K562 (cell line): ENCODE measurements around the gene PRCP. TPM values are rescaled to one million over a fixed set of nuclear protein-coding genes. Genes with fewer than 3 reads are reported as not detected.
A peak's percentile ranks its signal among the peaks of the same experiment; 100 is the strongest.

Source experiments
- ARNT ChIP-seq, 2 experiments: fragments of 450-650 bp; IDR thresholded peaks; 2 replicates each; pipeline ENCODE4 v1.6.1; 2016; ENCODE audit warnings: mild to moderate bottlenecking in 1 of 2
- CCAR2 ChIP-seq: fragments of 200-400 bp; formaldehyde crosslinking; IDR thresholded peaks from 2 replicates; pipeline ENCODE4 v1.6.1; 2017; ENCODE audit warnings: mild to moderate bottlenecking, low read depth, low read length
- CREBBP ChIP-seq: IDR thresholded peaks from one replicate; pipeline ENCODE4 v1.6.1; 2012; ENCODE audit warnings: low read depth, mild to moderate bottlenecking, control low read depth, inconsistent platforms, low read length
- FOS ChIP-seq: IDR thresholded peaks from 3 replicates; pipeline ENCODE4 v1.6.1; 2011; ENCODE audit not compliant: insufficient read length; ENCODE audit errors: extremely low read depth
- GABPA ChIP-seq: fragments of 200-800 bp; sonication (Bioruptor generic); conservative IDR thresholded peaks from 2 replicates; pipeline ENCODE4 v1.6.1; 2016; ENCODE audit warnings: low read depth, missing genetic modification characterization, missing compliant biosample characterization
- HMGN3 ChIP-seq: IDR thresholded peaks from 2 replicates; pipeline ENCODE4 v1.6.1; 2011; ENCODE audit warnings: borderline replicate concordance, low read depth, mild to moderate bottlenecking, mixed read lengths, low read length; ENCODE audit not compliant: insufficient read length; ENCODE audit errors: extremely low read depth
- NR2F6 ChIP-seq: fragments of 450-650 bp; formaldehyde crosslinking; IDR thresholded peaks from 2 replicates; pipeline ENCODE4 v1.4.0; 2020; ENCODE audit warnings: mild to moderate bottlenecking
- POU5F1 ChIP-seq: fragments of 150-350 bp; IDR thresholded peaks from 2 replicates; pipeline ENCODE4 v1.6.1; 2014; ENCODE audit warnings: borderline replicate concordance, low read length, low read depth, mild to moderate bottlenecking; ENCODE audit not compliant: partially characterized antibody
- RAD51 ChIP-seq: fragments of 450-650 bp; IDR thresholded peaks from 2 replicates; pipeline ENCODE4 v1.7.1; 2016; ENCODE audit warnings: low read depth, mild to moderate bottlenecking, borderline replicate concordance
- RBFOX2 ChIP-seq: fragments of 200-400 bp; formaldehyde crosslinking; IDR thresholded peaks from 2 replicates; pipeline ENCODE4 v1.6.1; 2017; ENCODE audit warnings: low read depth, mild to moderate bottlenecking, low read length, moderate library complexity
- SAFB ChIP-seq: fragments of 200-400 bp; formaldehyde crosslinking; IDR thresholded peaks from 2 replicates; pipeline ENCODE4 v1.6.1; 2017; ENCODE audit warnings: low read depth, low read length, borderline replicate concordance
- TBP ChIP-seq: optimal IDR thresholded peaks from 2 replicates; pipeline ENCODE3; 2011; ENCODE audit warnings: low read depth, low read length, improper control_type of control experiment
- TFAM ChIP-seq: fragments of 250-450 bp; sonication (Bioruptor Pico); conservative IDR thresholded peaks from 2 replicates; pipeline ENCODE4 v1.5.0; 2021; ENCODE audit warnings: mild to moderate bottlenecking, moderate library complexity
- ZNF224 ChIP-seq: sonication (generic); formaldehyde crosslinking; IDR thresholded peaks from 2 replicates; pipeline ENCODE4 v1.8.0; 2022; ENCODE audit warnings: mild to moderate bottlenecking, missing genetic modification reagents
- ZNF766 ChIP-seq: fragments of 200-800 bp; sonication (Bioruptor generic); conservative IDR thresholded peaks from 2 replicates; pipeline ENCODE4 v1.6.1; 2016; ENCODE audit warnings: missing genetic modification characterization, missing compliant biosample characterization
- polyA plus RNA-seq, 8 experiments: library from polyadenylated mRNA; depleted of rRNA in 4 of 8; stranded (reverse) in 5 of 8; unstranded in 3 of 8; fragments of >200 nt; fragmentation: Nextera tagmentation in 2 of 8; fragmentation: Illumina TruSeq in 1 of 8; extraction: Ambion mirVana in 2 of 8; extraction: Trizol in 1 of 8; gene quantifications; 2 replicates each; pipeline versions ENCODE4 v1.2.1 to v1.2.3, GENCODE V29; 2011 to 2014; ENCODE audit warnings: inconsistent platforms in 1 of 8, missing spikeins in 1 of 8
- total RNA-seq, 7 experiments: library from RNA; depleted of rRNA in 6 of 7; stranded (reverse); fragments of >200 nt in 6 of 7; fragmentation: Illumina TruSeq in 2 of 7; extraction: Trizol in 2 of 7; gene quantifications; 2 replicates each; pipeline versions ENCODE4 v1.2.1 to v1.2.3, GENCODE V29; 2011 to 2021; ENCODE audit warnings: low replicate concordance in 1 of 7
- TF ChIP-seq, protein P1 (sequence below): fragments of 200-400 bp; formaldehyde crosslinking; IDR thresholded peaks from 2 replicates; pipeline ENCODE4 v1.6.1; 2017; ENCODE audit warnings: mild to moderate bottlenecking, low read depth, low read length, moderate library complexity
- TF ChIP-seq, protein P2 (sequence below): fragments of 450-650 bp; formaldehyde crosslinking; IDR thresholded peaks from 2 replicates; pipeline ENCODE4 v1.4.0; 2020; ENCODE audit warnings: mild to moderate bottlenecking
- TF ChIP-seq, protein P3 (sequence below): fragments of 450-650 bp; conservative IDR thresholded peaks from 2 replicates; pipeline ENCODE4 v1.6.1; 2016; ENCODE audit warnings: missing genetic modification characterization, low read depth, mild to moderate bottlenecking, missing compliant biosample characterization, moderate library complexity
- TF ChIP-seq, protein P4 (sequence below): fragments of 250-450 bp; sonication (Bioruptor Pico); IDR thresholded peaks from 2 replicates; pipeline ENCODE4 v1.8.0; 2021; ENCODE audit warnings: borderline replicate concordance, mild to moderate bottlenecking, moderate library complexity; ENCODE audit not compliant: poor library complexity, severe bottlenecking
- TF ChIP-seq, protein P5 (sequence below): sonication (generic); formaldehyde crosslinking; IDR thresholded peaks from 2 replicates; pipeline ENCODE4 v1.8.1; 2022; ENCODE audit warnings: missing genetic modification reagents

Gene PRCP
- total and polyA plus RNA-seq, 9 of the 15 experiments (the other 6 are each of a cell fraction or from before 2014, with no cell fraction given) = 9.5 to 43.1 (median 23.2) TPM

DNA sequence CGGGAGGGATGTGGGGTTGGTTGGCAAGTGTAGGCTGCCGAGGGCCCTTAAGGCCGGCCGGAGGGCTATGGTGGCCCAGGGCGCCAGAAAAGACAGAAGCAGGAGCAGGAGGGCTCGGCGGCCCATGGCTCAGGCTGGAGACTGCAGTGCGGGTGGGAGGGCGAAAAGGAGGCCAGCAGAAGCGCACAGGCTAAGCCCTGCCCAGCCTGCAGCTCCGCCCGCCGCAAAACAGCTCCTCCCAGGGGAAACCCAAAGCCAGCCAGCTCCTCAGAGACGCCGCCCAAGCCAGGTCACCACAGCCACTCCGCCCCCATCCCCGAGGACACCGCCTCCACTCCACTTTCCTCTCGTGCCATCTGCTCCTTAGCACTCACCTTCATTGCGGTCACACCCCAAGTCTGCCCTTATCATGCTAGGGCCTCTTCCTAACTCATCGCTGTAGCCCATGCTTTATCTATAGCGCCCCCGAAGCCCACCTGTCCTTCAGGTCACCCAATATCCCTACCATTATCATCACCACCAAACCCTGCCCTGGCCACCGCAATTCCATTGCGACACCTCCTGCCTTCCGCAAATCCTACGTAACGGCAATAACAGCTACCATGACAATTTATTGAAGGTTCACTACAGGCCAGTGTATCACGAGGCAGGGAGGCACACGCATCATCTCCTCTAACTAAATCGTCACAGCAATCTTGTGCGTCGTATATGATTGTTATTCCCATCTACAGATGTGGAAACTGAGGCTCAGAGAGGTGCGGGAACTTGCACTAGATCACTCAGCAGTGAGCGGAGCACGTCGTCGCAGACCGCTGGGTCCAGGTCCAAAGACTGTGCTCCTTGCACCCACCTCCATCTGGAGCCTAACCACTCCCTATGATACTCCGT, at the start of gene PRCP (continued):
- TF ChIP-seq, protein P1, sequence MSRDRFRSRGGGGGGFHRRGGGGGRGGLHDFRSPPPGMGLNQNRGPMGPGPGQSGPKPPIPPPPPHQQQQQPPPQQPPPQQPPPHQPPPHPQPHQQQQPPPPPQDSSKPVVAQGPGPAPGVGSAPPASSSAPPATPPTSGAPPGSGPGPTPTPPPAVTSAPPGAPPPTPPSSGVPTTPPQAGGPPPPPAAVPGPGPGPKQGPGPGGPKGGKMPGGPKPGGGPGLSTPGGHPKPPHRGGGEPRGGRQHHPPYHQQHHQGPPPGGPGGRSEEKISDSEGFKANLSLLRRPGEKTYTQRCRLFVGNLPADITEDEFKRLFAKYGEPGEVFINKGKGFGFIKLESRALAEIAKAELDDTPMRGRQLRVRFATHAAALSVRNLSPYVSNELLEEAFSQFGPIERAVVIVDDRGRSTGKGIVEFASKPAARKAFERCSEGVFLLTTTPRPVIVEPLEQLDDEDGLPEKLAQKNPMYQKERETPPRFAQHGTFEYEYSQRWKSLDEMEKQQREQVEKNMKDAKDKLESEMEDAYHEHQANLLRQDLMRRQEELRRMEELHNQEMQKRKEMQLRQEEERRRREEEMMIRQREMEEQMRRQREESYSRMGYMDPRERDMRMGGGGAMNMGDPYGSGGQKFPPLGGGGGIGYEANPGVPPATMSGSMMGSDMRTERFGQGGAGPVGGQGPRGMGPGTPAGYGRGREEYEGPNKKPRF = no peak
- no peak for TF ChIP-seq CREBBP
- TF ChIP-seq CCAR2 = no peak
- no peak for TF ChIP-seq GABPA (tag)
- TF ChIP-seq POU5F1 = no peak
- TF ChIP-seq SAFB = no peak
- TF ChIP-seq FOS = no peak
- no peak for TF ChIP-seq NR2F6 (CRISPR knock-in tag)
- TF ChIP-seq, protein P2, sequence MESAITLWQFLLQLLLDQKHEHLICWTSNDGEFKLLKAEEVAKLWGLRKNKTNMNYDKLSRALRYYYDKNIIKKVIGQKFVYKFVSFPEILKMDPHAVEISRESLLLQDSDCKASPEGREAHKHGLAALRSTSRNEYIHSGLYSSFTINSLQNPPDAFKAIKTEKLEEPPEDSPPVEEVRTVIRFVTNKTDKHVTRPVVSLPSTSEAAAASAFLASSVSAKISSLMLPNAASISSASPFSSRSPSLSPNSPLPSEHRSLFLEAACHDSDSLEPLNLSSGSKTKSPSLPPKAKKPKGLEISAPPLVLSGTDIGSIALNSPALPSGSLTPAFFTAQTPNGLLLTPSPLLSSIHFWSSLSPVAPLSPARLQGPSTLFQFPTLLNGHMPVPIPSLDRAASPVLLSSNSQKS (CRISPR knock-in tag) = no peak
- TF ChIP-seq, protein P3, sequence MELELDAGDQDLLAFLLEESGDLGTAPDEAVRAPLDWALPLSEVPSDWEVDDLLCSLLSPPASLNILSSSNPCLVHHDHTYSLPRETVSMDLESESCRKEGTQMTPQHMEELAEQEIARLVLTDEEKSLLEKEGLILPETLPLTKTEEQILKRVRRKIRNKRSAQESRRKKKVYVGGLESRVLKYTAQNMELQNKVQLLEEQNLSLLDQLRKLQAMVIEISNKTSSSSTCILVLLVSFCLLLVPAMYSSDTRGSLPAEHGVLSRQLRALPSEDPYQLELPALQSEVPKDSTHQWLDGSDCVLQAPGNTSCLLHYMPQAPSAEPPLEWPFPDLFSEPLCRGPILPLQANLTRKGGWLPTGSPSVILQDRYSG (tag) = no peak
- TF ChIP-seq, protein P4, sequence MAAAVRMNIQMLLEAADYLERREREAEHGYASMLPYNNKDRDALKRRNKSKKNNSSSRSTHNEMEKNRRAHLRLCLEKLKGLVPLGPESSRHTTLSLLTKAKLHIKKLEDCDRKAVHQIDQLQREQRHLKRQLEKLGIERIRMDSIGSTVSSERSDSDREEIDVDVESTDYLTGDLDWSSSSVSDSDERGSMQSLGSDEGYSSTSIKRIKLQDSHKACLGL (CRISPR knock-in tag) = no peak
- TF ChIP-seq, protein P5, sequence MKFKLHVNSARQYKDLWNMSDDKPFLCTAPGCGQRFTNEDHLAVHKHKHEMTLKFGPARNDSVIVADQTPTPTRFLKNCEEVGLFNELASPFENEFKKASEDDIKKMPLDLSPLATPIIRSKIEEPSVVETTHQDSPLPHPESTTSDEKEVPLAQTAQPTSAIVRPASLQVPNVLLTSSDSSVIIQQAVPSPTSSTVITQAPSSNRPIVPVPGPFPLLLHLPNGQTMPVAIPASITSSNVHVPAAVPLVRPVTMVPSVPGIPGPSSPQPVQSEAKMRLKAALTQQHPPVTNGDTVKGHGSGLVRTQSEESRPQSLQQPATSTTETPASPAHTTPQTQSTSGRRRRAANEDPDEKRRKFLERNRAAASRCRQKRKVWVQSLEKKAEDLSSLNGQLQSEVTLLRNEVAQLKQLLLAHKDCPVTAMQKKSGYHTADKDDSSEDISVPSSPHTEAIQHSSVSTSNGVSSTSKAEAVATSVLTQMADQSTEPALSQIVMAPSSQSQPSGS (CRISPR knock-in tag) = no peak
- TF ChIP-seq ZNF766 (CRISPR knock-in tag) = no peak
- no peak for TF ChIP-seq ZNF224 (CRISPR knock-in tag)
- peak; percentile 78 for TF ChIP-seq HMGN3
- TF ChIP-seq TFAM = no peak
- TF ChIP-seq ARNT (IDR thresholded peaks at IDR 0.05) = peak; percentile 23 to 63; a peak in 3 of 4 replicates
- no peak for TF ChIP-seq RAD51
- TF ChIP-seq TBP = peak; percentile 69
- TF ChIP-seq RBFOX2 = peak; percentile 95
